NCI-H1436 (cell line): ENCODE data around the gene MED13L.

Experiments used
- DNase-seq: peaks from one replicate; lab custom pipeline; 2025; lab: John Stamatoyannopoulos, UW

MED13L gene

DNA sequence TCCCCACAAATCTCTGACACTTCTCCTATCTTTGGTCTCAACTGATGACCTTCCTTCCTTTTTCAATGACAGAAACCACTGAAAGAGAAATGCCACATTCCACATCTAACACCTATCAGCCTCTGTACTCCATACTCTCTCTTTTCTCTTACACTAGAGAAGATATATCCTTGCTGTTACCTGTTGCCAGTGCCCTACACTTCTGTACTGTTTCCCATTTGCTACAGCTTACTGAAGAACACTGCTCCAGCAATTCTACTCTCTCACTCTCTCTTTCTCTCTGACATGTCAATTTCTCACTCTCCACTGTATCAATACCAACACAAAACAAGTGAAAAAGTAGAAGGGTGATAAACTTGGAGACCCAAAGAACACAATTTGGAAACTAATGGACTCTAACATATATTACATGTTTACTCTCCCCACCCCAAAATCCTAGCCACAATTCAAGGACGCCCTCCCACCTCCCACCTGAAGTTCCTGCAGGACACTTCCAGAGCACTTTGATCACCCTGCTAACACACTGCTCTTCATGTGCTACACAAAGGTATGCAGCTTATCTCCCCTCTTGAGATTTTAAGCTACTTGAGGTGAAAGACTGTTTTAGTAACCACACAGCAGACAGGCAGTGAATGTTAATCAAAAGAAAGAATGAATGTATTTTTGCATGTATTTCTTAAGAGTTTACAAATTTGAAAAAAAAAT is 95.0 kb downstream of the MED13L start:
- DNase-seq, result no peak

DNA sequence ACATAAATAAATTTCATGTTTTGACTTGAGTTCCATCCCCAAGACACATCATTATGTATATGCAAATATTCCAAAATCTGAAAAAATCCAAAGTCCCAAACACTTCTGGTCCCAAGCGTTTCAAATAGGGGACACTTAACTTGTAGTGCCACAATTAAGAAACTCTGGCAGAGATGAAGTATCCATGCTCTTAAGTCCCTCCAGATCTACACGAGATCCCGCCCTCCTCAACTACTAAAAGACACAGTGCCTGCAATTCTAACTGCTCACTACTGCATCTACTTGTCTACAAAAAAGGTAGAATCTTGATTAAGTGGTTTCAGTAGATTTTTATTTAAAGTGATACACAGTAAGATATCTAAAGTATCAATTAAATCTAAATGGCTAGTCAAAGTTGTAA is 97.0 kb downstream of the MED13L start:
- DNase-seq, result no peak

DNA sequence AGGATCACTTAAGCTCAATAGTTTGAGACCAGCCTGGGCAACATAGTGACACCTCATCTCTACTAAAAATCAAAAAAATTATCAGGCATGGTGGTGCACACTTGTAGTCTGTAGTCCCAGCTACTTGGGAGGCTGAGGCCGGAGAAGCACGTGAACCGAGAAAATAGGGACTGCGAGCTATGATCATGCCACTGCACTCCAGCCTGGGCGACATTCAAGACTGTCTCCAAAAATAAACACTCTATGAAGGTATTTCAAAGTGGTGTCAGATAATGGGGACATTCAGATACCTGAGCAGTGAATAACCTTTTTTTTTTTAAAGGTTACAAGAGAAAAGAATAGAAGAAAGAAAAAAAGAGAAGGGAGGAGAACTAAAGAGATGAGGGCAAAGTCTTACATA is 98.1 kb downstream of the MED13L start:
- no peak for DNase-seq

DNA sequence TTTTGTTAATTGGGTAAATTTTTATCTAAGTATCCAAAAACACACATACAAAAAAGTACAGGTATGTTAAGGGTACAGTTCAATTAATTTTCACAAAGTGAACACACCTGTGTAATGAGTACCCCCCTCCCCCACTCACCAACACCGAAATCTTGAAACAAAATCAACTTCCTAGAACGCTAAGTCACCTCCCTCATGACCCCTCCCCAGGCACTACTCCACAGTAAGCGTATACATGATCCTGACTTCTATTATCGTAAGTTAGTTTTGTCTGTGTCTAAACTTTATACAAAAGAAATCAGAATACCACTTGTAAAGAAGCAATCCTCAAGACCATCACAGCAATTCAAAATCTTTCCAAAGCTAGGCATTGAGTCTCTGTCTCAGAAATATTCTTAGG is 100.5 kb downstream of the MED13L start:
- no peak for DNase-seq

DNA sequence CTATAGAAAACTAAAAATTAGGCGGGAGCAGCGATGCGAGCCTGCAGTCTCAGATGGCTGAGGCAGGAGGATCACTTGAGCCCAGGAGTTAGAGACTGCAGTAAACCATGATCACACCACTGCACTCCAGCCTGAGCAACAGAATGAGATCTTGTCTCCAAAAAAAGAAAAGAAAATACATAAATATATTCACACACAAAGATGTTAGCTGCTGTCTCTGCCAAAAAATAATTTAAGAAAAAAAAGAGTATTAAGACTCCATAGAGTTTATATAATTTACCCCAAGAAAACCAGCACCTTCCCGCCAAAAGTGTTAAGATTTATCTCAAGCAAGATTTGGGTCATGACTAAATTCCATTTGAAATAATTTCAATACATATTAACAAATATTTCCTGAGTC is 102.6 kb downstream of the MED13L start:
- no peak for DNase-seq

DNA sequence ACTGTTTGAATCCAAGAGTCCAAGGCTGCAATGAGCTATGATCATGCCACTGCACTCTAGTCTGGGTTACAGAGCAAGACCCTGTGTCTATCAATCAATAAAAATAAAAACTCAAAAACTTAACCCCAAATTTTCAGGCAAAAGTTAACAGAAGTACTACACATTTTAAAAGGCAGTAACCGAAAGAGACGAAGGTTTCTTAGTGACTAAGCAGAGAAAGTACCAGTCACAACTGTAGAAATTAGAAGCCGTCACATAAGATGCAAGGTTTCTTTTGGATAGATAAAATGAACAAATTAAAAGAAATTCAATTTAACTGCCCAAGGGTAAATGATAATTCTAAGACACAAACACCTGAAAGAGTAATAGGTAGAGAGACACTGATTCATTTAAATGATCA is 103.5 kb downstream of the MED13L start:
- no peak for DNase-seq

DNA sequence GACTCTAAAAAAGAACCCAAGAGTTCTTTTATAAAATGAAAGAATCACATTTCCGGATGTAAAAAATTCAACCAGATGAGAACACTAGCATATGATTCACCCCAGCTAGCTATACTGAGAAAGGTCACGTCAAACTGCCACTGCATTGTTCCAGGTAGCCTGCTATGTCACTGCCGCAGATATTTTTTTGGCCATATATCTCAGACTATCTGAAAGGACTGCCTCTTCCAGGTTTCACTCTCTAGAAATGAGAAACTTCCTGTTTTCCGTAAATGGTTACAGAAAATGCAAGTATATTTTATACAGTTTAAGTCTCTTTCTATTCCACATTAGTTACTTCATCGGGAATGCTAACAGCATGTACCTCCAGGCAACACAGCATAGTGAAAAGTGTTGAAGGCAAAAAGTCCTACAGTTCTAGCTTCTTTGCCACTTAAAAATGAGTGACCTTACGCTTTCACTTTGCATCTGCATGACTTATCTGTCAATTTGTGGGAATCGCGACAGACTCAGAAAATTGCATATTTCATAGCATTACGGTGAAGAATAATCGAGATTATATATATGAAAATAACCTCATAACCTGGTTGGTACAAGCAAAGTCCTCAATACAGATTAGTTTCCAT is 105.2 kb downstream of the MED13L start:
- no peak for DNase-seq

DNA sequence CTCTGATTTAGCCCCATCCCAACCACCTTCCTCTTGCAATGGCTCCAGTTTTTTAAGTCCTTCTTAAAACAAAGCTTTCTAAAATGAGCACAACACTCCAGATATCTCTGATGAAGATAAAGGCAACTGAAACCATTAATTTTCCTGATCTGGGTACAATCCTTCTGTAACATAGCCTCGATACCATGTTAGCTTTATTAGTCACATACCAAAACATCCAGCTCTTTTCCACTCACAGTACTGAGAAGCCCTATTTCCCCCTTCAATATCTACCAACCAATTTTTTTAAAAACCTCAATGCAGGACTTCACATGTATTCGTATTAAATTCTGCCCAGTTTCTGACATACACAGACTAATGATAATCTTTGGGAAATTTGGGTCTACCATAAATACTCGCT is 105.9 kb downstream of the MED13L start:
- no peak for DNase-seq

DNA sequence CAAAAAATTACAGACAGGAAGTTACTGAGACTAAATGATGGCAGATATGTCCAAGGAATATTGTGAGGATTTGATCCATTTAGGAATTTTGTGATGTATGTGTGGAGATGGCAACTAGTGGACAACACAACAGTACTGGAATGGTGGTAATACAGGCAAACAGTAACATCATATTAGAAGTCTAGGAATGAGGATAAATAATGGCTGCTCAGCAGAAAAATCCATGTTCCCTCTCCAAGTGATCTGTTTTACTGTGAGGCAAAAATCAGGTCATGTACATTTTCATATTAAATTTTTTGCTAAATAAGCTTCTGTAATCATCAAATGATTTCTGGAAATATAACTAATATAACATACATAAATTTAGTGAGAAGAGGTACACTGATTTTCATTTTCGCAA is 108.4 kb downstream of the MED13L start:
- DNase-seq, result no peak

DNA sequence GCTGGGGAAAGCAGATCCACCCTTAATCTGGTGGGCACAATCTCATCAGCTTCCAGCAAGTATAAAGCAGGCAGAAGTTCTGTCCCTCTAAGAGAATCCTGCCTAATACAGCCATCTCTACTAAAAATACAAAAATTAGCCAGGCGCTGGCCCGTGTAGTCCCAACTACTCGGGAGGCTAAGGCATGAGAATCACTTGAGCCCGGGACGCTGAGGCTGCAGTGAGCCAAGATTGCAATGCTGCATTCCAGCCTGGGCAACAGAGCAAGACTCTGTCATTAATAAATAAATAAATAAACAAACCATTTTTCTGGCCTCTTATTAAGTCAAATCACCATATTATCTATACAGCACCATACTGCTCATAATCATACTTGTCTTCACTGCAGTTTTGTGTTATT is 111.2 kb downstream of the MED13L start:
- no peak for DNase-seq

DNA sequence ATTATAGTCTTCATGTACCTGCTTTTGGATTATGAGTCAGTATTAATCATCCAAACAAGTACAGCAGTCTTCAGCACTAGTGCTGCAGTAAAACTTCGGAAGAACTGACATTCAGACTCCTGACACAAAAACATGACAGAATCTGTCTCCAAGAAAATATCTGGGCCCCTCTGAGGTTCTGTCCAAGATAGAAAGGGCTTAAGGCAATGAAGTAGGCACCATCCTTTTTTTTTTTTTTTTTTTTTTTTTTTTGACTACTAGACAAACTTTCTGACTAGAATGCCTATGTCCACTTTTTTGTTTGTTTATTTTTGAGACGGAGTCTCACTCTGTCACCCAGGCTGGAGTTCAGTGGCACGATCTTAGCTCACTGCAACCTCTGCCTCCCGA is 112.5 kb downstream of the MED13L start:
- DNase-seq, result no peak

DNA sequence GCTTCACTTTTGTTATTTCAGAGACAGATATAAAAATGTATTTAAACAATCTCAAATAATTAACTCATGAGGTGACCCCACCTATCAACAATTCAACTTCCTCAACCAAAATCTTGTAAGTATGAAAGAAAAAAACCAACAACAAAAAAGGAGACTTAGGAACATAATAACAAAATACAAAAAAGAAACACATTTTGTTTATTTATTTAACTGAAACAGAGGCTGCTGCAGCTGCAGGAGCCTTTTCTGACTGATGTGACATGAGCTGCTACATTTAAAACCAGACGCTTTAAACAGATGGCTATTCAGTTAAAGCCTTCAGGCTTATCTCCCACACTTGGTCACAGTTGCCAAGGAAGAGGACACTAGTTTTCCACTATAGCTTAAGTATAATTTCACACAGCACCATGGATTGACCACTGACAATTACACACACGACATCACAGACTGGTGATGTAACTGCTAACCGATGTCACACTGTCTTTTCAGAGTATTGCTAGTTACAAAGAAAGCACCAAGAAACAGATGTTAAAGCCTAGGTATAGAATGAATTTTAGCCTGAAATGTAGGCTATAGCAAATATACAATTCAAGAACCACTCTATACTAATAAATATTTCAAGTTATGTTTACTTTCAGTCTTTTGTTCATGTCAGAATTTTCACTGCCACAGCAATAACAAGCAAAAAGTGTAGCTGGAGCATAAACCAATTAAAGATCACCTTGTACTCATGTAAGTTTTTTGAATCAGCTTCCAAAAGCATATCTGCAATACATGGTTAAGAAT is 113.0 kb downstream of the MED13L start:
- no peak for DNase-seq

DNA sequence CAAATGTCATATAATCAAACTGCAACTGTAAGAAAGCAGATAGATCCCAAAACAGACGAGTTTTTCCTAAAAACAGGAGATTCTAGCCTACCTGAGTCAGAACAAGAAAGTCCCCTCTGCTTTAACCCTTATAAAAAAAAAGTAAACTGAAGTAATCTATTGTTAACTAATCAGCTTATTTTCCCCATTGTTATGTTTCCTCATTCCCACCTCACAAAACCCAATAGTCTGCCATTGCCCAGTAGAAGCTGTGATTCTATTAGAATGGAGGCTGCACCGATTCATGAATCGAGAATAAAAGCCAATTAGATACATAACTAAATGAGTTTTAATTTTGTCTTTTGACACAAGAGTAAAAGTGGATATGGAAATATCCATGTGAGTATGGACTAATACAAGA is 115.4 kb downstream of the MED13L start:
- DNase-seq, result no peak

DNA sequence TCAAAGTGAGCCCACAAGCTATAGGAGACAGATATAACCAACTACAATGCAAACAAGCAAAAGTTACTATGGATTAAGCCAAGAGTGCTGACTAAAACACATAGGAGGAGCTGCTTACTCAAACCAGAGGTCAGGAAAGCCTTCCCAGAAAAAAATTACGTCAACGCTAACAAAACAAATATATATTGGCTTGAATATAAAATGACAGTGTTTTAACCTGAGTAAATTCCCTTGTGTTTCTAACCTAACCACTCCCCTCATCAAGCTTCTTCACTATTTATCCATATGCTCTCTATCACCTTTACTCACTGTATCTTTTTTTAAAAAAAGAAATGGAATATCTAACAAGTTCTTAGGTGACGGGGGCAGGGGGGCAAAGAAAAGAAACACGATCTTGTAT is 115.9 kb downstream of the MED13L start:
- no peak for DNase-seq

DNA sequence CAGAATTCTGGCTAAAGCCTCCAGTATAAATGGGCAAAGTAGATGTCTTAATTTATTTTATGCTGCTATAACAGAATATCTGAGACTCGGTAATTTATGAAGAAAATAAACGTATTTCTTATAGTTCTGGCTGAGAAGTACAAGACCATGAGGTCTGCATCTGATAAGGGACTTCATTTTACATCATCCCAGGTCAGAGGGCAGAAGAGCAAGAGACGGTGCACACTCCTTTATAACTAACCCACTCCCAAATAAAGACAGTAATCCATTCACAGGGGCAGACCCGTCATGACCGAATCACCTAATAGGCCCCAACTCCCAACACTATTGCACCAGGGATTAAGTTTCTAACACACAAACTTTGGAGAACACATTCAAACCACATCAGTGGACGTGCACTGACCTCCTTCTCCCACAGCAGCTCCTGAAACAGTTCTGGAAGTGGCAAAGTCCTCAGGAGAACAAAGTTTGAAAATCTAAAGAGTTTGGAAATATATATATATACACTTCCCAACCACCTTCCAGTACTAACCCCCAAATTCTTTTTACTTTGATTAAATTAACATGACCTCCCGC is 116.5 kb downstream of the MED13L start:
- DNase-seq, result no peak

DNA sequence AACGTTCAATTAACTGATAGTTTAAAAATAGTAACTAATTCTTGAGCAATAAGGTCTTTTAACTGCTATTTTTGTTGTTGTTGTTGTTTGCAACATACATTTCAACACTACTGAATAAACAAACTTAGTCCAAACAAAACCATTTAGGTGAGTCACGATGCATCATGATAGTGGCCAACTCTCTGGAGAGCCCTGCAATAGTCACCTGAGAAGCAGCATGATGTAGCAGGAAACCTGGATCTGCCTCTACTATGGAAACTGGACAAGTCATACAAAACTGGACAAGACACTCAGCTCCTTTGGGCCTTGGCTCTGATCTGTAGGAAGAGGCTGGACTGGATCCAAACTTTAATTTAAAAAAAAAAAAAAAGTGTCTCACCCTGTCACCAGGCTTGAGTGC is 117.3 kb downstream of the MED13L start:
- no peak for DNase-seq

DNA sequence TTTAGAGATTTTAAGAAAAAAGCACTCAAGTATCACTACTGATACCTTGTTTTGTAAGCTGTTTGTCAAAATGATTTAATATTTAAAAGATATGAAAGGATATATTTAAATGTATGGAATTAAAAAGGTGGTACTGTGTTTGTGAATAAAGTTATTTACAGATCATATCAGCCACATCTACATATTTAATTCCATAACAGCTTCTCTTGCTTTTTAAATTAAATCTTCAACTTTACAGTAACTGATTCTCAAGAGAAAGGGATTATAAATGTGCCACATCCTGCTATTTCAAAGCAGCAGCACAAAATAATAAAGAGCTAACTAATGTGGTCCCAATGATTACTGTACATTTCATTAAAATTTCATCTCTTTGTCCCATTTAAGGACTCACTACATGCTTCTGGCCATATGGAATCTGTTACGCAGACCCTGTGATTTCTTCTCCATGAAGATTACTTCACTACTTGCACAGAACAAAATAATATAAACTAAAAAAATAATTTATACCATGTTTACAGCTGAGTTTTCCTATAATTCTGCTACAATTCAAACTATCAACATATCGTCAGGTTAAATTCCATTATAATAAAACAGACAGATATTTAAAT is 117.8 kb downstream of the MED13L start:
- DNase-seq, result no peak

DNA sequence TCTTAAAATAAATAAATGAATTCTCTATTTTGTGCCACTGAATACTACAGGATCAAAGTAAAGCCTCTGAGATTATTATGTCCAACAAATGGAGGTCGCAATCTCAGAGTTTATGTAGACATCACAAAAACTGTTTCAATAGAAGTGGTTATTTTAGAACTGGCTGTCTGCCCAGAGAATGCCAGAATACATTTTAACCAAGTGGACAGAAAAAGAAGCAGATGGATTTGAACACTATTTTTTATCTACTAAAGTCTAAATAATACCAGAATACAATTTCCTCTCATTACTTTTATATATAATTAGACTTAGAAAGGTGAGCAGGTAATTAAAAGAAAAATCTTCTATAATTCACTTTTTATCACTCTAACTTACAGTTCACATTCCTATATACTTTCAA is 118.3 kb downstream of the MED13L start:
- DNase-seq, result no peak

DNA sequence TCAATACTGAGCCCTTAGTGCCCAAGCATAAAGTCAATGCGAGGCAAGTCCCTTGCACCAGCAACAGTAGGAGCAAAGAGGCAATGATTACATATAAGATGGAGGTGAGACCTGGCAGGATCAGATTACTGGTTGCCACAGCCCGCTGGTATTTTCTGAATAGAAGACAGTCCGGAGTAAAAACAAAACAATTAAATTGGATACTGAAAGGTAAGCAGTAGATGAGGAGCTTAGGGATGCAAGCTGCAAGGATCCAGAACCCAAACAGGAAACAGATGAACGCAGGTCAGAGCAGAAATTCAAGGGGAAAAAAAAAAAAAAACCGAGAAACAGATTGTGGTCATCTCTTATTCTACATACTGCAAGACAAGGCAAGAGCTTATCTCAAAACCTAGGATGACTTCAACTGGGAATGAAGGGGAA is 119.6 kb downstream of the MED13L start:
- no peak for DNase-seq

DNA sequence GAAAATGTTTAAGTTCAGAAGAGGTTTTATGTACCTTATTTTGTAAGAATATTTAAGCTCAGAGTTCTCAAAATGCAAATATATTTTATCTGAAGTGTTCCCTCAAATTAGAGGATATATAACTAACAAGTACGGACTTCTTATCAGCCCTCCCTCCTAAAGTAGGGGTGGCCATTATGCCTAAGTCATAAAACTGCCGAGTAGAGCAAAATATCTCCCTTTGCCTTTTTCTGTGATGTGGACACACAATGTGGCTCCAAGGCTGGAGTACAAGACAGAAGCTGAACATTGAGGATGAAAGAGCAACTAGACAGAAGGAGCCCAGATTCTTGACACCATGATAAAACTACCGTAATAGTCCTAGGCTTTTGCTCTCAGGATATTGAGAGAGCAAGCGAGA is 120.9 kb downstream of the MED13L start:
- no peak for DNase-seq

DNA sequence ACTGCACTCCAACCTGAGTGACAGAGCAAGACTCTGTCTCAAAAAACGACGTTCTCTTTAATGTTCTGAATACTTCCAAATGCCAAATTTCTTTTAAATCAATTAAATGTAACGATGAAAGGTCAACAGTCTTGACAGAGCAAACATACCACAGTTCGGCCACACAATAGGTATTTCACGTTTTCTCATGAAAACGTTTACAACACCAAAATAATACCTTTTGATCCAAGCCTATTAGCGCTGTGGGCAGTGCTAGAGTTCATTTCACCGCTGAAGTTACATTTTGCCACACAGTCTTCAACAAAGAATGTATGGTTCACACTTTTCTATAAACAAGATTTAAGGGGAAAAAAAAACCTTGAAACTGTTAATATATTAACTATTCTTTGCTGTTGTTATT is 122.1 kb downstream of the MED13L start:
- no peak for DNase-seq

DNA sequence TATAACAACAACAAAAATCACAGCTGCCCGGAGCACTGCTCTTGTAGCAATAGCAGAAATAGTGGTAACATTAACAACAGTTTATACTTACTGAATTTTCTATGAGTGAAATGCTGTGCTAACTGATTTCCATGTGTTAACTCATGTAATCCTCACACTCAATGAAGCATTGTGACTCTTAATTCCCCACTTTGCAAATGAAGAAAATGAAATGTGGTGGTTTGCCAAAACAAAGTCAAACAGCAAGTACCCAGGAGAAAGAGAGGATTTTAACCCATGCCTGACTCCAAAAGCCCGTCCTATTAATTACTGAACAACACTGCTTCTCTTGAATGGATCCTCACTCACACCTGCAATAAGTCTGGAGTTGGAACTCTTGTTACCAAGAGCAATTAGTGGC is 123.5 kb downstream of the MED13L start:
- DNase-seq, result no peak

DNA sequence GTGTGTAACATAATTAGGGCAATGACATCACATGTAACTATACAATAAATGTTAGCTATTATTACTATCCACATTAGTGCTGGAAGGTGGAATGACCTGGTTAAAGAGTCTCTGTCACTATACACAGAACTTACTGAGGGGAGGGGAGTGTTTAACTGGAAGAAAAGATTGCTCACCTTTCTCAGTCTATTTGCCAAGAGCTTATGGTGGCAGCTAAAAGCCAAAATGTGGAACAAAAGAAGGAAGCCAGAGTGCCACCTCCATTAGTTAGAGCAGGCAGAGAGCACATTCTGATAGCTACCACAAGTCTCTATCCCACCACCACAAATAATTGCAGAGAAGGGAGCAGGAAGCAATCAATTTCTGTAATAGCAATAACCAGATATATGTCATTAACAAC is 124.4 kb downstream of the MED13L start:
- no peak for DNase-seq
